NCI-H2081 treated with DMSO at 0.1 percent for 48 hours (cell line): ENCODE results near the gene SGSM2.
A peak's percentile ranks its signal among the peaks of the same experiment; 100 is the strongest.

Experiments used
- DNase-seq: peaks from one replicate; lab custom pipeline; 2025; lab: John Stamatoyannopoulos, UW

The SGSM2 gene

GRCh38 chr17:2399572-2400473 is 62.5 kb downstream of the SGSM2 start:
- no peak for DNase-seq

- no peak for DNase-seq
These were observed 63.2 kb downstream of the SGSM2 start for GRCh38 chr17:2400474-2400866.

GRCh38 chr17:2400877-2401425 is 63.6 kb downstream of the SGSM2 start, which contains the start of gene MNT:
Gene MNT (minus strand): TSS chr17:2401060. CDS start chr17:2400712, 348 bp downstream.
- DNase-seq = peak; percentile 38

- peak; percentile 79 for DNase-seq
These were observed 64.3 kb downstream of the SGSM2 start for GRCh38 chr17:2401426-2402221.

- no peak for DNase-seq
These were observed 65.2 kb downstream of the SGSM2 start for GRCh38 chr17:2402544-2402943.

- no peak for DNase-seq
These were observed 65.7 kb downstream of the SGSM2 start for GRCh38 chr17:2403044-2403443.

GRCh38 chr17:2405247-2405926 is 68.1 kb downstream of the SGSM2 start:
- DNase-seq = no peak

- no peak for DNase-seq
These were observed 69.1 kb downstream of the SGSM2 start for GRCh38 chr17:2406271-2406902.

- no peak for DNase-seq
These were observed 69.8 kb downstream of the SGSM2 start for GRCh38 chr17:2406903-2407790.

GRCh38 chr17:2410951-2411350 is 73.7 kb downstream of the SGSM2 start:
- DNase-seq = no peak

- DNase-seq = no peak
These were observed 75.3 kb downstream of the SGSM2 start for GRCh38 chr17:2412561-2413021.

GRCh38 chr17:2414446-2415064 is 77.3 kb downstream of the SGSM2 start:
- no peak for DNase-seq

GRCh38 chr17:2415081-2415480 is 77.8 kb downstream of the SGSM2 start:
- DNase-seq = no peak

GRCh38 chr17:2416010-2416734 is 78.9 kb downstream of the SGSM2 start:
- no peak for DNase-seq

GRCh38 chr17:2418572-2418971 is 81.3 kb downstream of the SGSM2 start:
- no peak for DNase-seq

- no peak for DNase-seq
These were observed 82.2 kb downstream of the SGSM2 start for GRCh38 chr17:2419486-2419885.

GRCh38 chr17:2420176-2420575 is 82.9 kb downstream of the SGSM2 start:
- DNase-seq = no peak

- peak; percentile 2 for DNase-seq
These were observed 84.2 kb downstream of the SGSM2 start for GRCh38 chr17:2421315-2422147.
